B cell (primary cell): Measurements from ENCODE around the gene CAMK1. TPM values are rescaled to one million over a fixed set of nuclear protein-coding genes. Genes with fewer than 3 reads are reported as not detected.

Experiments
- ATAC-seq: fragments of 200-7000 bp; cut with Tn5 transposase; one replicate; pipeline ENCODE4 v1.10.0; 2021; ENCODE audit warnings: low read depth, mild to moderate bottlenecking, moderate number of reproducible peaks, moderate library complexity
- CTCF ChIA-PET: fragments of 350-600 bp; sonication (Branson Sonifier 250); formaldehyde crosslinking; loops from one replicate; lab custom pipeline; 2021; ENCODE audit warnings: antibody characterized with exemption, inconsistent platforms; lab: Charles Lee
- POLR2A ChIA-PET: fragments of 350-600 bp; sonication (Branson Sonifier 250); formaldehyde crosslinking; loops from one replicate; lab custom pipeline; 2021; ENCODE audit warnings: antibody characterized with exemption; lab: Charles Lee
- DNase-seq: peaks from one replicate; pipeline ENCODE4 v3.0.0; 2013
- H2AFZ ChIP-seq: 2 replicates; pipeline ENCODE4 v1.6.1; 2012; ENCODE audit warnings: mild to moderate bottlenecking, low read depth, low read length; ENCODE audit not compliant: insufficient read depth, poor library complexity, severe bottlenecking
- H3K27ac ChIP-seq, 2 donors: 1 replicate in 1 of 2; 2 replicates in 1 of 2; pipeline ENCODE4 v1.5.1; 2012 to 2013; ENCODE audit warnings: low read length in 2 of 2, mild to moderate bottlenecking in 2 of 2, moderate library complexity in 1 of 2
- H3K27me3 ChIP-seq, 4 experiments: fragments of 200-600 bp in 1 of 4; sonication (generic) in 1 of 4; replicated peaks in 1 of 4; 1 replicate in 2 of 4; 2 replicates in 2 of 4; pipeline versions ENCODE4 v1.6.1 to v1.7.0; 2013 to 2016; ENCODE audit warnings: low read length in 3 of 4, mild to moderate bottlenecking in 2 of 4, mixed read lengths in 1 of 4, moderate library complexity in 1 of 4; ENCODE audit not compliant: insufficient read depth in 4 of 4, control insufficient read depth in 3 of 4; ENCODE audit errors: control extremely low read depth in 1 of 4
- H3K36me3 ChIP-seq, 2 experiments: replicated peaks in 1 of 2; 1 replicate in 1 of 2; 2 replicates in 1 of 2; pipeline versions ENCODE4 v1.6.1 to v1.7.1; 2013; ENCODE audit warnings: low read length in 1 of 2; ENCODE audit not compliant: insufficient read depth in 2 of 2, control insufficient read depth in 1 of 2; ENCODE audit errors: control extremely low read depth in 1 of 2, extremely low read depth in 1 of 2
- H3K4me1 ChIP-seq, 2 donors: fragments of 200-600 bp in 1 of 2; sonication (generic) in 1 of 2; 1 replicate in 1 of 2; 2 replicates in 1 of 2; pipeline versions ENCODE4 v1.5.1 to v1.6.1; 2013 to 2017; ENCODE audit warnings: low read length in 2 of 2; ENCODE audit not compliant: control insufficient read depth in 2 of 2, insufficient read depth in 2 of 2
- H3K4me2 ChIP-seq: replicated peaks from 2 replicates; pipeline ENCODE3; 2012; ENCODE audit warnings: mild to moderate bottlenecking, low read depth, low read length; ENCODE audit not compliant: poor library complexity, severe bottlenecking
- H3K4me3 ChIP-seq, 5 experiments: fragments of 200-600 bp in 1 of 5; sonication (generic) in 1 of 5; 1 replicate in 3 of 5; 2 replicates in 2 of 5; pipeline versions ENCODE4 v1.5.1 to v1.7.0; 2011 to 2016; ENCODE audit warnings: low read length in 4 of 5, mild to moderate bottlenecking in 4 of 5, low read depth in 2 of 5, control low read depth in 1 of 5, moderate library complexity in 1 of 5; ENCODE audit not compliant: insufficient read depth in 1 of 5; ENCODE audit errors: control extremely low read depth in 1 of 5, extremely low read depth in 1 of 5
- H3K79me2 ChIP-seq: fragments of 200-600 bp; sonication (generic); one replicate; pipeline ENCODE4 v1.6.0; 2016; ENCODE audit warnings: low read length; ENCODE audit not compliant: control insufficient read depth, insufficient read depth
- H3K9ac ChIP-seq: fragments of 200-600 bp; sonication (generic); 2 replicates; pipeline ENCODE4 v1.6.1; 2017; ENCODE audit warnings: mild to moderate bottlenecking, low read length, moderate library complexity
- H3K9me3 ChIP-seq, 3 donors: one replicate each; pipeline versions ENCODE4 v1.6.1 to v1.7.1; 2013; ENCODE audit warnings: low read length in 2 of 3; ENCODE audit not compliant: control insufficient read depth in 2 of 3, insufficient read depth in 1 of 3; ENCODE audit errors: control extremely low read depth in 1 of 3
- H4K20me1 ChIP-seq: 2 replicates; pipeline ENCODE4 v1.6.0; 2012; ENCODE audit warnings: mild to moderate bottlenecking, low read length; ENCODE audit not compliant: insufficient read depth, control insufficient read depth, poor library complexity, severe bottlenecking
- H3K27ac Mint-ChIP-seq: one replicate; pipeline ENCODE4 v1.8.0; 2021; ENCODE audit warnings: mixed read lengths
- H3K27me3 Mint-ChIP-seq: one replicate; pipeline ENCODE4 v1.8.0; 2021; ENCODE audit warnings: mixed read lengths
- H3K4me1 Mint-ChIP-seq: one replicate; pipeline ENCODE4 v1.8.0; 2021; ENCODE audit warnings: mixed read lengths
- H3K4me3 Mint-ChIP-seq: one replicate; pipeline ENCODE4 v1.8.0; 2021; ENCODE audit warnings: mixed read lengths
- H3K9me3 Mint-ChIP-seq: one replicate; pipeline ENCODE4 v1.8.0; 2022; ENCODE audit warnings: mixed read lengths; ENCODE audit not compliant: insufficient read depth
- CTCF ChIP-seq: fragments of 200-600 bp; IDR thresholded peaks from one replicate; pipeline ENCODE4 v1.8.0; 2022; ENCODE audit warnings: antibody characterized with exemption, mild to moderate bottlenecking
- EZH2 ChIP-seq: IDR thresholded peaks from 2 replicates; pipeline ENCODE4 v1.6.1; 2012; ENCODE audit warnings: borderline replicate concordance, low read depth, mild to moderate bottlenecking, moderate library complexity, low read length; ENCODE audit not compliant: insufficient read depth, poor library complexity, severe bottlenecking
- WGBS: methylation state at CpG from one replicate; pipeline ENCODE4 v1.1.5; 2013; ENCODE audit warnings: missing lambda C conversion rate; ENCODE audit not compliant: insufficient coverage; 5-methylcytosine and 5-hydroxymethylcytosine counted together
- intact Hi-C: fragments of 100-400 bp; cut with micrococcal nuclease; formaldehyde crosslinking; loops from one replicate; pipeline ENCODE4 v1.10.0; 2022
- polyA plus RNA-seq: library from polyadenylated mRNA; depleted of rRNA; stranded (reverse); fragments of >200 nt; gene quantifications from 2 replicates; pipeline ENCODE4 v1.2.3, GENCODE V29; 2012
- total RNA-seq, 2 donors: library from RNA; stranded (reverse); fragments of 120-200 nt in 1 of 2; gene quantifications; 1 replicate in 1 of 2; 2 replicates in 1 of 2; pipeline versions ENCODE4 v1.2.3 to v1.2.4, GENCODE V29; 2013 to 2022

The CAMK1 gene
- total and polyA plus RNA-seq, 2 donors (not counting 1 experiment from before 2014, with no cell fraction given): 0.57 to 0.82 TPM

GRCh38 chr3:9791790-9792404 is 22.1 kb upstream of the CAMK1 start:
- H3K36me3 ChIP-seq: peaks cover 1 to 37% of the 10 kb centered on the region in 2 experiments
- intact Hi-C loops: loop anchor here (1.0 to 2.0 kb wide), 7 partner anchors 12 to 529 kb away; partner anchors contain the start of genes BRPF1, RPUSD3, SEC13 and SETD5
- H3K9me3 Mint-ChIP-seq: no peaks in the 10 kb centered on the region
- 16% methylated on average over 12 of the region's 14 CpGs for WGBS
- H3K4me2 ChIP-seq: peak overlapping the region; percentile 98
- POLR2A ChIA-PET: interaction anchor here (0.6 to 1.6 kb wide), 14 partner anchors 10 to 529 kb away, joined by 3 to 39 read pairs (median 5); partner anchors contain the start of genes CRELD1, FANCD2, GHRL and MTMR14
- ATAC-seq: no peak
- H2AFZ ChIP-seq: peak overlapping the region; percentile 96
- no peak for DNase-seq
- H3K27ac Mint-ChIP-seq: peak overlapping the region; percentile 100
- no peaks in the 10 kb centered on the region for H3K27me3 ChIP-seq
- H3K9ac ChIP-seq: peak overlapping the region; percentile 98
- H3K27me3 Mint-ChIP-seq: no peaks in the 10 kb centered on the region
- H3K27ac ChIP-seq: peak overlapping the region; percentile 93 to 99
- CTCF ChIA-PET: interaction anchor here (0.6 to 2.4 kb wide), 7 partner anchors 10 to 471 kb away, joined by 3 to 17 read pairs (median 4); partner anchors contain the start of gene TTLL3
- H3K4me1 Mint-ChIP-seq: peaks cover 51% of the 10 kb centered on the region
- peaks cover 31% of the 10 kb centered on the region for H4K20me1 ChIP-seq
- no peaks in the 10 kb centered on the region for H3K9me3 ChIP-seq
- H3K4me3 ChIP-seq: peak overlapping the region; percentile 78 to 99 (median 94)
- peaks cover 44 to 56% of the 10 kb centered on the region in 2 donors for H3K4me1 ChIP-seq
- peaks cover 65% of the 10 kb centered on the region for H3K79me2 ChIP-seq
- TF ChIP-seq CTCF: no peak
- TF ChIP-seq EZH2: no peak
- peak overlapping the region; percentile 99 for H3K4me3 Mint-ChIP-seq

- Histone ChIP-seq H3K4me2 (peak overlapping the region; percentile 98), H3K27me3 (no peaks in the 10 kb centered on the region), H3K4me3 (no peak overlapping the region), H3K79me2 (peaks cover 63% of the 10 kb centered on the region), H3K9me3 (no peaks in the 10 kb centered on the region), H3K27ac (peak overlapping the region in 1 of 2 donors; percentile 93), H2AFZ (no peak overlapping the region), H4K20me1 (peaks cover 24% of the 10 kb centered on the region), H3K9ac (peak overlapping the region; percentile 98), H3K4me1 (peaks cover 37 to 49% of the 10 kb centered on the region in 2 donors), H3K36me3 (peaks cover 0 to 42% of the 10 kb centered on the region in 2 experiments)
- ATAC-seq (no peak), DNase-seq (no peak)
- Mint-ChIP-seq H3K9me3 (no peaks in the 10 kb centered on the region), H3K27ac (peak overlapping the region; percentile 59), H3K4me3 (peak overlapping the region; percentile 99), H3K27me3 (no peaks in the 10 kb centered on the region), H3K4me1 (peaks cover 46% of the 10 kb centered on the region)
- WGBS: 98% methylated on average over 9 of the region's 11 CpGs
- TF ChIP-seq CTCF (no peak), EZH2 (no peak)
- ChIA-PET CTCF (interaction anchor here (1.0 to 2.4 kb wide), 2 partner anchors 10 to 64 kb away, joined by 3 to 15 read pairs; no protein-coding TSS in a partner anchor), POLR2A (no interaction called here)
- intact Hi-C loops: no loop called here
Measured at GRCh38 chr3:9791127-9791526, 21.4 kb upstream of the CAMK1 start.
